Raji (cell line): ENCODE data around the gene MAN2A1.

Experiments
- POLR2A ChIP-seq: IDR thresholded peaks from 2 replicates; pipeline ENCODE4 v1.6.1; 2011; ENCODE audit warnings: low read depth, low read length, control low read depth; ENCODE audit not compliant: insufficient read depth

MAN2A1 gene

DNA sequence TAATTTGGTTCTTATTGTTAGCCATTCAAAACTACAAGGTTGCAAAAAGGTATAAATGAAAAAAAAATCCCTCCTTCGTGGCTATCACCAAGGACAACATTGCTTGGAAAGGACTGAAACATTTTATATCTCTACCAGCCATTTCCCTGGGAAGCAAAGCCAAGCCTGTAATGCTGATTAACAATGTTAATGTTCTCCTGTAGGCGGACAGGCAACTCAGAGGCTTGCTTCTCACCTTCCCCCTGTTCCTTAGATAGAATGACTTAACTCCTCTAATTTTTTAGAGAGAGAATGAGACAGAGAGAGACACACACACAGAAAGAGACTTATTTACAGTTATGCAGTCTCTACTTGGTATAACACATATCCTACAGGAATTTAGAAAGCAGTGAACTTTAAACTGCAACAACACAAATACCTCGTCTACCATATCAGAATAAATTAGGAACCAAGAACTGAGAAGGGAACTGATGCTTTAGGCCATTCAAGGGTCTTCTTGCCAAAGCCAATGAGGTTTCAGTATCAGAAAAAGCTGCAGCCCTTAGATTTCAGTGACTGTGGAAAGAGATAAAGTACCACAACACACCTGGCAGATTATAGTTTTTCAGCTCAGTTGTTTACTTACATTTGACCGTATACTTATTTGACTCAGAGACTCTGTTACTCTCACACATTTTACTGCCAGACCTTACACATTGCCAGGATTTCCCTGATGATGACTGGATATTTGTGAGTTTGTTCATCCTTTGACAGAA is 20.9 kb upstream of the MAN2A1 start:
- TF ChIP-seq POLR2A, result no peak

DNA sequence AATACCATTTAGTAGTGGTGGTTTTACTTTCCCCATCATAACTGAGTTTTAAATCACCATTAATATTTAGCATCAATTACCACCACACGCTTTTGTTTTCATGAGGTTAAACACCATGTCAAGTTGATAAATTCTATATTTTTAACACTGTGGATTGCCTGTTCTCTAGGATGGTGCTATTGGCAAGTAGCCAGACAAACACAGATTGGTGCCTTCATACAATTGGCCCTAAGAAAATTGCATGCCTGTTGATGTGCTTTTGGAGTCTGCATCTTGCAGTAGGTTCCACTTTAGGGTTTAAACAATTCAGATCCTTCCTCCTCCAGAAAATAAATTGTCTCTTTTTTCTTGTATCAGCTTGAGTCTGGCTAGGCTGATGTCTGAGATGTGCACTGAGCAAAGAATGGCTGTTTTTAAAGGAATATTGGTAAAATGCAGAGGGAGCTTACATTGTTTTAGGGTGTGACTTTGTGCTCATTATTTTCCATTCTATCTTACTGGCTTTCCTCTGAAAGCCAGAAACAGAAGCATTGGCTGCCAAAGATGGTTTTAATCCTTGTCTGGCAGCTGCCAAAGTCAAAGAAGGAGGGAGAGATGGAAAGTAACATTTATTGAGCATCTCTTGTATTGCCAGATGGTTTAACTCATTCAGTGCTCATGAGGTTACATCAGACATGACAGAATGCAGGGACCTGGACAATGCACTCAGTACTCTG is 19.6 kb upstream of the MAN2A1 start:
- no peak for TF ChIP-seq POLR2A

DNA sequence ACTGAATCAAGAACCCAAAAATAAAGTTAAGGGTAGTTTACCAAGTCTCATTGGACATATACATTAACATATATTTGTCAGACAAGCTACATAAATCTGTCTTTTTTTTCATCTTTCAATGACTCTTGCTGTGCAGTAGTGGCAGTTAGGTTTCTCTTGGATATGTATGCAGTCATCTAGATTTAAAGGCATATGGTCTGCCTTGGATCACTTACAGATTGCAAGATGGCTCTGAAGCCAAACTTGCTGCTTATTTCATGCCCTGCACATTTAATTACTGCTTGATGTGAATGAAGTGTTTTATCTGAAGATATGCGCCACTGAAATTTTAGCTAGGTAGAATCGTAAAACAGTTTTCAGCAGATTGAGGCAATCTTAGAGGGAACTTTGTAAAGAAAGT is 18.6 kb upstream of the MAN2A1 start:
- TF ChIP-seq POLR2A, result no peak

DNA sequence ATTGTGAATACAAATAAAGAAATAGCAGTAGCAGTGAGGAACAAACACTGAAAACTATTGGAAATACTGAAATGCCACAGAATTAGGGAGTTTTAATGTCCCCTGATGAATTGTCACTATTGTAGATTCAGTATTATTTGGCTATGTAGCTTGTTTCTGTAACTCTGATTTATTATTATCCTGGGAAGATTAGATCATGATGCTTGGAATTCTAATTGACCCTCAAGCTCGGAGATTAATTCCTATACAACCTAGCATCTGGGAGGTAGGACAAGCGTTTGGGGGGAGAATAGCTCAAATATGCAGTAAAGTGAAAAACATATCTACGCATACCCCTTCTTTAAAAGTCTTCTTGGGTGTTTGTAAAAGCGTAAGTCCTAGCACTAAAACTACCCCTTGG is 15.1 kb upstream of the MAN2A1 start:
- no peak for TF ChIP-seq POLR2A

DNA sequence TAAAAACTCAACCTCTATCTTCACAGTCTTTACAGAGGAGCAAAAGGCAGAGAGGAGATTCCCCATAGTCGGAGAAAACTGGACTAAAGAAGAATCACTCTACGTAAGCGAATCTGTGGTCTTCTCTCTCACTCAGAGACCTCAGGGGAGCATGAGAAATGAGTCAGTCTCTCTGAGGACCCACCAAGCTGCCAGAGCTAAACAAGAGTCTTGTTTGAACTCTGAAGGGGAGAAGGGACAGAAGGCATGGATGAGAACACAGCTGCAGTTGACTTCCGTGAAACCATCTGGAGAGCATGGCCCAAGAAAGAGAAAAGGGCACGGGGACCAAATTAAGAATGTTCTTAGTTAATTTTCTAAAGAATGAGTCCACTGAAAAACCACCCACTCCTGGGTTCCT is 12.8 kb upstream of the MAN2A1 start:
- TF ChIP-seq POLR2A, result no peak

DNA sequence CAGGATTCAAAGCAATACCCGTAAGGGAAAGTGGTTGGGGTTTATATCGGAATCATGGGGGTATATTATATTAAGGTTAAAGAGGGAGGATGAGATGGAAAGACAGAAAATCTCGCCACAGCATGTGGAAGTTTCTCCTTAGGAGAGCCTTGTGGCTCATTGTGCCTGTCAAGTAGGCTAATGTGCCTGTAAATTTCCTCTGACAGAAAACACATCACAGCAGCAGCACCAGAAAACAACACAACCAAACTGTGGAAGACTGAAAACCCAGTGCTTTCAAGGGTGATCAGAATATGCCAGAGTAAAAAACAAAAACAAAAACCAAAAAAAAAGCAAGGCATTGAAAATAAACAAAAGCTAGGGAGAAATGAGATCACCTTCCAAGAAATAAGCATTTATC is 11.3 kb upstream of the MAN2A1 start:
- no peak for TF ChIP-seq POLR2A

DNA sequence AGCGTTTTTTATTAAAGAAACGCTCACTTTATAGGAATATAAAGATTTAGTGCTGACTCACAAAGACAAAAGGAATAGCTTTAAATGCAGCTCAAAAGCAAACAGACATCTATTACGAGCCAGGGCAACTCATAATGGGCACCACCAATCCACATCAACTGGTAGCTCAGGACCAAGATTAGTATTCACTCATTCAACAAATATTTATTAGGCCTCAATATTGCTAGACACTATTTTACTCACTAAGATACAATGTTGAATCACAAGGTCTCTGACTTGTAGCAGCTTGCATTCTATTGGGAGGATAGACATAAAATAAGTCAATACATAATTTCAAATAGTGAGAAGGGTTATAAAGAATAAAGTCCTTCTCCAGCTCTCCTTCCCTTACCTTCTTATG is 8.0 kb upstream of the MAN2A1 start:
- no peak for TF ChIP-seq POLR2A

DNA sequence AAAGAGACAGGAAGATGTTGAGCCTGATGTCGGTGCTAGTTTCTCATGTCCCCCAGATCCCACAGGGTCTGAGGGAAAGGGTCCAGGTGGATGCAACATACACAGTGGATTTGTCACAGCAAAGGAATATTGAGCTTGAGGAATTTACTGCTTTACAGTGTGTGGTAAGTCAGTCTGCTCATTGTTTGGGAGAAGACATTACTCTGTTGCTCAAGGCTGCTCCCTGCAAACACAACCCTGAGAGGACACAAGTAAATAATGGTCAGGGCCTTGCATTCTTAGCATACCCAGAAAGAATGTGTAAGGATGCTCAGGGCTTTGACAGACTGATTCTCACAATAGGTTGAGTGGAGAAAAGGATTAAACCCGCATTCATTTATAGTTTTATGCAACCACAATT is 7.3 kb upstream of the MAN2A1 start:
- TF ChIP-seq POLR2A, result no peak

DNA sequence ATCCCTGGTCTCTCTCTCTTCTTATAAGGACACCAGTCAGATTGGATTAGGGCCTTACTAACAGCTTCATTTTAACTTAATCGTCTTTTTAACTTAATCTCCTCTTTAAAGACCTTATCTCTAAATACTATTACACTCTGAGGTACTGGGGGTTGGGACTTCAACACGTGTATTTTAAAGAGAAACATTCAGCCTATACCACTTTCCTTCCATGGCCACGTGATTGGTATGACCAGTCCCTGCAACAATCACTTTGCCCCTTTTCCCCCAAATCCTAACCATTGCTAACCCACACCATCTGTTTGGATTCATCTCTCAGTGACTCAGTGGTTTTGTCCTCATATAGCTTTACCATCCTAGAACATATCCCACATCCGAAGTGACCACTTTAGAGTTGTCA is 3.8 kb upstream of the MAN2A1 start:
- TF ChIP-seq POLR2A, result no peak

DNA sequence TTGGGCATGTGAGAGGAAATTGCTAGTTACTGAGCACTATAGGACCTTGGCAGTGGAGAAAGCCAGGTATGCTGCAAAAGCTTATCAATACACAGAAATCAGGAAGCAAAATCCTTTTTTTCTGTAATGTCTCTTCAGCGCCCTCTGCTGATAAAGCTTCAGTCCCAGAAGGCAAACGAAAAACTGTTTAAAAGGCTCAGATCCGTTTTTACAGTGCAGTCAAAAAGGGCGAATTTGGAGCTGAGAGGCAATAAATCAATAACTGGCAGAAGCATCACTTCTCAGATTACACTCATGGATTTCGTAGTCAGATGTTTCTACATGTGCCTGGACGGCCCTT is 1.1 kb upstream of the MAN2A1 start:
- no peak for TF ChIP-seq POLR2A

DNA sequence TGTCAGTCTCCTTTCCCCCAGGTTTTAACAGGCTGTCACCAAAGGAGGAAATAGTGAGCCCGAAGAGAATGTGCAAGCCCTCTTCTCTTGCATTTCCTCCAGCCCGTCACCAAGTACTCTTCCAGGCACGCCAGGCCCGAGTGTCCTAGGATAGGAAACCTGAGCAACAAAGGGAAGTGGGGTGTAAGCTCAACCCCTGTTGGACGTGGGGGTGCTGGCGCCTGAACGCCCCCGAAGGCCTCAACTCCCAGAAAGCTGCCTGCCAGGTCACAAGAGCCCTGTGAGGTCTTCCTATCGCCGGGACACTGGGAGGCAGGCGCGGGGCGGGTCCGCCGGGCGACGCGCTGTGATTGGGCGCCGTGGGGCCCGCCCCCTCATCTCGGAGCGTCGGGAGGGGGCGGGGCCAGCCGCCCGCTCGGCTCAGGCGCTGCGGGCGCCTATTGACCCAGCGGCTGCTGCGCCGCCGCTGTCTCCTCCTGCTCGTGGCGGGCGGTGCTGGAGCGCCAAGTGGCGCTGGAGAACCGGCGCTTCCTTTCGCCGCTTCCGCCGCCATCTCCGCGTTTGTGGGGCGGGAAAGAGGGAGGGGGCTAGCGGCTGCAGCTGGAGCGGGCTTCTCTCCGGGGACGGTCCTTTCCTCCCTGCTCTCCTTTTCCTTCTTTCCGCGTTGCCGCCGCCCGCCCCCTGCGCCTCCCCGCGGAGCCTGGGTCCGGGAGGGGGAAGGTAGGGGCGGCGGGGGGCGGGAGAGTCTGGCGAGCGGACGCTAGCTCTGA is 572 bp upstream of the MAN2A1 start:
- TF ChIP-seq POLR2A, result peak; percentile 95

DNA sequence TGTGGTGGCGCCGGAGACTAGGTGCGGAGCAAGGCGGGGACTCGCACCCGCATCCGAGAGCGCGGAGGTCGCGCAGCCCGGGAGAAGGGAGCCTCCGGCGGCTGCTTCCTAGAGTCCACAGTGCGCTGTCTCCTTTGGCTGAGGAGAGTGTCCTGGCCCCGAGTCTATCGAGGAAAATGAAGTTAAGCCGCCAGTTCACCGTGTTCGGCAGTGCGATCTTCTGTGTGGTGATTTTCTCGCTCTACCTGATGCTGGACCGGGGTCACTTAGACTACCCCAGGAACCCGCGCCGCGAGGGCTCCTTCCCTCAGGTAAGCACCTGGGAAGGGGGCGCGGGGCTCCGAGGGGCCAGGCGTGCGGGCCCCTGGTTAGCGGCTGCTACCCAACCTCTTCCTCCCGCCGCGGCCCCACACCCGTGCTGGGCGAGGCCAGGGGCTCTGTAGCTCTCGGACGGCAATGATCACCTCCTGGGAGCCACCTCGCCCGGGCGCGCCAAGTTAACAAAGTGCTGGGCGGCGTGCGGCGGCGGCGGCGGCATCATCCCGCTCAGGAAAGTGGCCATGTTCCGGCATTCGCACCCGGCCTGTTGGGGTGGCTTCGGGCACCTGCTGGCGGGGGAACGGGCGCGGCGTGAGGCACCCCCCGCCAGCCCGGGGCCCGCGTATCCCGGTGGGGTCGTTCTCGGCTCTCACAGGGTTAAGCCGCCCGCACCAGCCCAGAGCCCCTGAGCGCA is 681 bp downstream of the MAN2A1 start:
- TF ChIP-seq POLR2A, result no peak; the same call in 1 of the 2 replicates

DNA sequence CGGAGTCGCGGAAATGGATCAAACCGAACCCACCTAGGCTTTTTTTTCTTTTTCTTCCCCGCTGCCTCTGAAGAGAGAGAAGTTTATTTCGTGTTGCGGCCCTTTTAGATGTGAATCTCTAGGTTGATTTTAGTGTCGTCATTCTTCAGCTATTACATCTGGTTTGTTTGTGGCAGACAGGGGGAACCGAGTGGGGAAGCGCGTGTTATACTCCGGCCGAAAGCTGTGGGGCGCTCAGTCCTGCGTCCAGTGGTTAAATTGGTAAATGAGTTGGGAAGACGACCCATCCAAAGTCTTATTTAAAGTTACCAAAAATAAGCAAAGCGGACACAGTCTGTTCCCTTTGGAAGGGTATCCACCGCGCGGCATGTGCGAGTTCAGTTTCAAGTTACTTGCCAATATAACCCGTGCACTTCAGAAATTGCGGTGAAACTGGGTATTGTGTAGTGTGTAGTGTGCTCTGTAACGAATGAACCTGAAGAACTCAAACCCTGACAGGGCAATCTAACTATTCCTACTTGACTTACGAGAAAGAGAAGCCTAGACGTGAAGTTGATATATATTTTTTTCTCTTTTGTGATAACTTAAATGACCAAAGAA is 1.3 kb downstream of the MAN2A1 start:
- no peak; the same call in 1 of the 2 replicates for TF ChIP-seq POLR2A

DNA sequence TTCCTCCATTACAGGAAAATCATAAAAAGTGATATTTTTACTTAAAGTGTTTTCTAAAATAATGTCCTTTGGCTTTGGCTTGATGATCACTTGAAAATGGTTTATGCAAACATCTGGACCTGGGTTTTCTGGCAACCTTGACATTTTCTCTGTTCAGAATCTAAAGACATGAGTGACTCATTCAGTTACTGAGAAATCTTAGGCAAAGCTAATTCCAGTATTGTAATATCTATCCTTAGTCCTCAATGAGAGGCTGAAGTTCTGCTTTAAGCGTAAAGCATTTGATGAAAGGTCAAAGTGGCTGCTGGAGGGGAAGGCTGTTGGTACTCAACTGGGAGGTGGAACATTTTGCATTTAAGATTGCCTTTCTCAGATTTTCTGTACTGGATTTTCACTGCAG is 2.3 kb downstream of the MAN2A1 start:
- no peak for TF ChIP-seq POLR2A

DNA sequence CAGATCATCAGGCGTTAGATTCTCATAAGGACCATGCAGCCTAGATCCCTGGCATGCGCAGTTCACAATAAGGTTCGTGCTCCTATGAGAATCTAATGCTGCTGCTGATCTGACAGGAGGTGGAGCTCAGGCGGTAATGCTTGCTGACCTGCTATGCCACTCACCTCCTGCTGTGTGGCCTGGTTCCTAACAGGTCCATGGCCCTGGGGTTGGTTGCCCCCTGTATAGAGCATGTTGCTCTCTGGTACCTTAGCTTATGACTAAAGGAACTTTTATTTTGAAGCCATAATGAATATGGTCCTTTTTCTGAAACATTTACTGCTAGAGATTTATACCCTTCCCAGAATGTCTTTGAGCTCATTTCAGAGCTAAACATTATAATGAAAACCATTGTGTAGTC is 3.1 kb downstream of the MAN2A1 start:
- TF ChIP-seq POLR2A, result no peak
